C1 segment of cervical spinal cord (tissue), 14 donors: ENCODE data around the gene PEX10.

Experiments used
- DNase-seq, 14 donors: peaks; one replicate each; lab custom pipeline; 2025; lab: John Stamatoyannopoulos, UW

The PEX10 gene

GRCh38 chr1:2425892-2426291 is 13.5 kb upstream of the PEX10 start:
- DNase-seq = peak in 7 of 14 donors; percentile 9 to 43 (median 17)

- no peak for DNase-seq
Observed at GRCh38 chr1:2422523-2422922, 10.2 kb upstream of the PEX10 start.

- DNase-seq = no peak
Observed at GRCh38 chr1:2419416-2419815, 7.1 kb upstream of the PEX10 start.

GRCh38 chr1:2418791-2419320 is 6.5 kb upstream of the PEX10 start:
- no peak for DNase-seq

- no peak for DNase-seq
Observed at GRCh38 chr1:2417833-2418225, 5.5 kb upstream of the PEX10 start.

GRCh38 chr1:2417083-2417832 is 4.9 kb upstream of the PEX10 start:
- no peak for DNase-seq

- no peak for DNase-seq
Observed at GRCh38 chr1:2416403-2416802, 4.0 kb upstream of the PEX10 start.

GRCh38 chr1:2415801-2416208 is 3.4 kb upstream of the PEX10 start:
- no peak for DNase-seq

GRCh38 chr1:2415337-2415736 is 3.0 kb upstream of the PEX10 start:
- no peak for DNase-seq

- DNase-seq = peak in 12 of 14 donors; percentile 1 to 73 (median 56)
Observed at GRCh38 chr1:2414297-2414958, 2.1 kb upstream of the PEX10 start.

GRCh38 chr1:2413495-2414296 is 1.3 kb upstream of the PEX10 start:
- DNase-seq = peak in 1 of 14 donors; percentile 13

- no peak for DNase-seq
Observed at GRCh38 chr1:2412773-2413494, 570 bp upstream of the PEX10 start.

GRCh38 chr1:2411801-2412394 is 466 bp downstream of the PEX10 start:
- DNase-seq = no peak

- no peak for DNase-seq
Observed at GRCh38 chr1:2409745-2410144, 2.6 kb downstream of the PEX10 start.

- DNase-seq = peak in 1 of 14 donors; percentile 40
Observed at GRCh38 chr1:2408859-2409276, 3.5 kb downstream of the PEX10 start.

- no peak for DNase-seq
Observed at GRCh38 chr1:2408456-2408855, 3.9 kb downstream of the PEX10 start.

GRCh38 chr1:2407991-2408275 is 4.4 kb downstream of the PEX10 start:
- no peak for DNase-seq

GRCh38 chr1:2407166-2407990 is 5.0 kb downstream of the PEX10 start:
- DNase-seq = no peak

- no peak for DNase-seq
Observed at GRCh38 chr1:2406451-2407041, 5.8 kb downstream of the PEX10 start.
